SK-N-SH treated with all-trans-retinoic acid at 6 μM for 48 hours (cell line): ENCODE data around the gene RHBDD1.

Source experiments
- ARNTL ChIP-seq: fragments of 450-650 bp; formaldehyde crosslinking; IDR thresholded peaks from 2 replicates; pipeline ENCODE4 v1.5.0; 2020; ENCODE audit warnings: low read depth, mild to moderate bottlenecking, moderate library complexity, borderline replicate concordance
- CSRNP3 ChIP-seq: fragments of 250-450 bp; sonication (Bioruptor Pico); IDR thresholded peaks from 2 replicates; pipeline ENCODE4 v1.5.1; 2021; ENCODE audit warnings: mild to moderate bottlenecking, moderate library complexity
- GLIS3 ChIP-seq: fragments of 250-450 bp; sonication (Bioruptor Pico); IDR thresholded peaks from 2 replicates; pipeline ENCODE4 v1.5.0; 2020; ENCODE audit warnings: mild to moderate bottlenecking, moderate library complexity
- PATZ1 ChIP-seq: fragments of 250-450 bp; sonication (Bioruptor Pico); IDR thresholded peaks from 2 replicates; pipeline ENCODE4 v1.8.0; 2020; ENCODE audit warnings: mild to moderate bottlenecking, moderate library complexity, borderline replicate concordance
- RARB ChIP-seq: fragments of 250-450 bp; sonication (Bioruptor Pico); IDR thresholded peaks from 2 replicates; pipeline ENCODE4 v1.8.0; 2021; ENCODE audit warnings: mild to moderate bottlenecking, moderate library complexity
- ZFP30 ChIP-seq: fragments of 450-650 bp; formaldehyde crosslinking; IDR thresholded peaks from 2 replicates; pipeline ENCODE4 v1.5.0; 2022; ENCODE audit warnings: mild to moderate bottlenecking, moderate library complexity
- ZNF8 ChIP-seq: fragments of 450-650 bp; formaldehyde crosslinking; IDR thresholded peaks from 2 replicates; pipeline ENCODE4 v1.5.0; 2020; ENCODE audit warnings: mild to moderate bottlenecking, moderate library complexity

- TF ChIP-seq ZFP30 (CRISPR knock-in tag) (no peak), ARNTL (CRISPR knock-in tag) (no peak), GLIS3 (CRISPR knock-in tag) (no peak), CSRNP3 (CRISPR knock-in tag) (no peak), ZNF8 (no peak), PATZ1 (CRISPR knock-in tag) (no peak), RARB (CRISPR knock-in tag) (no peak)
Measured at GRCh38 chr2:226894752-226895151, 58.9 kb downstream of the RHBDD1 start.
